Measurements from ENCODE around the gene COPS8.

GRCh38 chr2:237124820-237125219 lies 39.1 kb downstream of the COPS8 start:
- TF ChIP-seq CTCF (IDR thresholded peaks at IDR 0.05) (no peak), POLR2A (IDR thresholded peaks at IDR 0.05) (no peak)

Measured in Peyer's patch (tissue), 4 donors.